Stimulated activated CD4-positive, alpha-beta T cell treated with anti-CD3 and anti-CD28 coated beads, Interleukin-1b, Interleukin-23, amount 100 ng/mL, for 1 hour (primary cell): Measurements from ENCODE around the gene ALKBH1.
"Not testable (repeated sequence)": the region's sequence is repeated elsewhere in the genome, so short reads cannot be mapped to it uniquely, and the experiment has no call there.

Source experiments
- DNase-seq, 2 donors: peaks; one replicate each; pipeline ENCODE4 v3.0.0-alpha.2; 2020; ENCODE audit warnings: low read depth in 2 of 2

Gene ALKBH1

DNA sequence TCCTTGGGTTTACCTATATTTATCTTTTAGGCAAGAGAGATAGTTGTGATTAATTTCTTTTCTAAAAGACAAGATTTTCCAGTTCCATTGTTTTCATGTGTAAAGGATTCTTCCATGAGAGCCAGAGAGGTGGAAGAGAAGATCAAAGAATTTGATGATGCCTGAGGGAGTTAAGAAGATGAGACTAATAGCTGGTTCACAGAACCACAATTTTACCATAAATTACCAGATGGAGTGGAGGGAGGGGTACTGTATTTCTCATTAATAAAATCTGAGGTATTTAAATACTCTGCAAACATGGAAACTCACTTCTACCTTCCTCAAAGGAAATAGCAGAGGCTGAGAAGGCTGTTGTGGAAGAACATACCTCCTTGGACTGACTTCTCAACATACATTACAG, 34.6 kb downstream of the ALKBH1 start:
- DNase-seq, result no peak

GRCh38 chr14:77667331-77667730, 40.5 kb downstream of the ALKBH1 start:
- no peak for DNase-seq

GRCh38 chr14:77663293-77663692, 44.5 kb downstream of the ALKBH1 start:
- DNase-seq, result no peak

GRCh38 chr14:77661562-77661961, 46.3 kb downstream of the ALKBH1 start:
- not testable (repeated sequence) for DNase-seq

DNA sequence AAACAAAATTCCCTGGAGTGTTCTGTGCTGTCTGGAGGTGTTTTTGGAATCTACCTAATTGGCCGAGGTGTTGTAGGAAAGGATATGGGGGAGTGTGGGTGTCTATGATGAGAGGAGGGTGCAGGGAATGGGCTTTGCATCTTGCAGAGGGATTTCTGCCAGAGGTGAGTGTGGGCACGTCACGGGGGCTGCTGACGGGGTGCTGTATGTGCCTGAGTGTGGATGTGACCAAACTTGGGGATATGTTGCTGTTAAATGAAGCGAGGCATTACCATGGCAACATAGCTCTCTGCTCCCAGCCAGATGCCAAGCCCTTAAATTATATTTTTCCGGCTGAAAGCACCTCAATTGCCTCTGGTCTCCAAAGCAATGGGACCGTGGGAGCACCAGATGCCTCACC, 47.1 kb downstream of the ALKBH1 start:
- DNase-seq, result no peak

- DNase-seq, result no peak
Measured at GRCh38 chr14:77659831-77660230, 48.0 kb downstream of the ALKBH1 start.

DNA sequence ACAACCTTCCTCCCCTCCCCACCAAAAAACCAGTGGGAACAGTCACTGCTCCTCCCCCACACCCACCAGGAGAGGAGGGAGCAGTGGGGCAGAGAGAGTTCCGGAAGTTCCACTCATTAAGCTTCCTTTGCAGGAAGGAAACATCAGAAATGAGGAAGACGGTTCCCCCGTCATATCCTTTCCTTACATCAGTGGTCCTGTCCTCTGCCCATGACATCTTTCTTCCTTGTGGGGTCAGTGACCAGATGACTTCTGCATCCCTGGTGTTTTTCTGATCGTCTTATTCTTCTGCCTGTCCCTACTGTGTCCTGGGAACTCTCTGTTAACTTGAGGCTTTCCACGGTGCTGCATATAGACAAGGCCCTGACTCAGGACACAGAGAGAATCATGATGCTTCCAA, 50.5 kb downstream of the ALKBH1 start:
- no peak for DNase-seq

DNA sequence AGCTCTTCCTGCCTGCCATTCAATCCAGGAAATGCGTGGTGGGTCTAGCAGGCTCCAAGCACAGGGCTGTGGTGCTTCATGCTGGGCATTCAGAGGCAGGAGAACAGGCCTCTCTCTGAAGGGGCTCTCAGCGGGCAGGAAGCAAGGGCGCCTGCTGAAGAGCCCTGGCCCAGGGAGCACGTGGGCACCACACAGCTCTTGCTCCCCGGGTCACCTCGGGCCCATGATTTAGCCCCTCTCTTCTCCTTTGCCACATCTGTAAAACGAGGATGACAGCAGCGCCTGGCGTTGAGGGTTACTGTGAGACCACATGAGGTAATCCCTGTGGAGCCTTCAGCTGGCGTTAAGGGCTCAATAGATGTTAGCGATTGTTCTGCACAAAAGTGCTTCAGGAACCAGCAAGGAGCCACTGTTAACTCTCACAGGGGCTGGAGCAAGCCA, 53.8 kb downstream of the ALKBH1 start:
- no peak for DNase-seq

DNA sequence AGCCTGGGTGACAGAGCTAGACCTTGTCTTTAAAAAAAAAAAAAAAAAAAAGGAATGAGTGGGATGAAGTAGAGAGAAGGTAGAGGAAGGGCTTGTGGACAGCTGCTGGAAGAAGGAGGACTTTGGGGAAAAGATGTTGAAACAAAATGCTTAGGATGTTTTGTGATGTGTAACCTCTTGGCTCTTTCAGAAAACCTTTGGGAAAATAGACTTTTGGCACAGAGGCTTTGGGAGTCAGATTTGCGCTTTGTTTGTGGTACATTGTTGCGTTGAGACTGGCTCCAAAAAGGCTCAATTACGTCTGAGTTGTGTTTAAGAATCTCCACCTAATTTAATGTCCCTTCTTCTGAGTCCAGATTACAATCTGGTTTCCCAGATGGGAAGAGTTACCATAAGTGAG, 58.5 kb downstream of the ALKBH1 start:
- no peak for DNase-seq

- DNase-seq, result no peak
Measured at GRCh38 chr14:77648520-77649200, 59.2 kb downstream of the ALKBH1 start.

DNA sequence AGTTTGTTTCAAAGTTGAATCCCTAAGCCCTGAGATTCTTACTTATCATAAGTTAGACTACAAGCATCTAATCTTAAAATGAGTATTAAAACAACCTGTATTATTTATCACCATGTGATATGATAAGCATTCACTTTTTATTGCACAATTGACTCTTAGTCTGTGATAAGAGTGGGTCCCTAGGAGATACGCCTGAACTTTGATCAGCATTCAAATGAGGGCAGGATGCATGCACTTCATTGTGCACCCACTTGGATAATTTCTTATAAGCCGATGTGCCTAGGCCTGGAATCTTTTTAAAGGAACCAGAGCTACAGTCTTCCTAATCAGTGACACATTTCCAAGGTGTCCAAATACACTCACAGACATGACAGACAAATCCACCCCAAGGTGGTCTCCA, 60.0 kb downstream of the ALKBH1 start:
- DNase-seq, result no peak

DNA sequence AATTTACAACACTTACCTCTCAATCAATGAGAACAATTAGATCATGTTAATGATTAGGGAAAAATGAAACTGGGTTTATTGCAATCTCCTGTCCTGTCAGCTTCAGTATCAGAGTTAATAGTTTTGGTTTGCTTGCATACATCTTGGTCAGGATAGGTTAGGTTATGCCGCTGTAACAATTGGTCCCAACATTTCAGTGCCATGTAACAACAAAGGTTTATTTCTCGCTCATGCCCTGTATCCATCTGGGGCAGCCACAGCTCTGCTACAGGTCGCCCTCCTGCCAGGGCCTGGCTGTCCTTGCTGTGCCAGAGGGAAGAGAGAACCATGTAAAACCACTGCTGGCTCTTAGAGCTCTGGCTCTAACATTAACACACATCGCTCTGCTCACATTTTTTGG, 60.9 kb downstream of the ALKBH1 start:
- DNase-seq, result no peak

DNA sequence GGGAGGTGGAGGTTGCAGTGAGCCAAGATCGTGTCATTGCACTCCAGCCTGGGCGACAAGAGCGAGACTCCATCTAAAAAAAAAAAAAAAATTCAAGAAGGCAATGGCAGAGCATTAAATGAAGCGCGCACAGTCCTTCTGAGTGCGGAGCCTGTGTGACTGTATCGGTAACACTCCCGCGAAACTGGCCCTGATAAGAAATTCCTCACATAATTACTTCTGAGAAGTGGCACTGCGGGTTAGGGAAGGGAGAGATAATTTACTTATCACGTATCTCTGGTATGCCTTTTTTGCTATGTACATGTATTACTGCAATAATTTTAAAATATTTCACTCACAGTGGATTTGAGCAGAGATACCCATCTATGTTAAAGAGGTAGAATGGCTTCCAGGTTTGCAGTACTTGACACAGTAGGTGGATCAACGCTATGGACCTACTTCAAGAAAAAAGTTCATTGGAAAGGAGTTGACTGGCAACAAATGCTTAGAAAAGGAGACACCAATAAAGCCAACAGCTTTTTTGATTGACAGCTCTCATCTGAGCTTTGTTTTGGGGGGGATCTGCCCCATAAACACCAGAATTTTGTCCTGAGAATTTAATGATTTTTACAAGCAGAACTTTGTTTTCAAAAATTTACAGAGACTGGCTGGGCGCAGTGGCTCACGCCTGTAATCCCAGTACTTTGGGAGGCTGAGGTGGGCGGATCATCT, 62.1 kb downstream of the ALKBH1 start:
- no peak for DNase-seq

DNA sequence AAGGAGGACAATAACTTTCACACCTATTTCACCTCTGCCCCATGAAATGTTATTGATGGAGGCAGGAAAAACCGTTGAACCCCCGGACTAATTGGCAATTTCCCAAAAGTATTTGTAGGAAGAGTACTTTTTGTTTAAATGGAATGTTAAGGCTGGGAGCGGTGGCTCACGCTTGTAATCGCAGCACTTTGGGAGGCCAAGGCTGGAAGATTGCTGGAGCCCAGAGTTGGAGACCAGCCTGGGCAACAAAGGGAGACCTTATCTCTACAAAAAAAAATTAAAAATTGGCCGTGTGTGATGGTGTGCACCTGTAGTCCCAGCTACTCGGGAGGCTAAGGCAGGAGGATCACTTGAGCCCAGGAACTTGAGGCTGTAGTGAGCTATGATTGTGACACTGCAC, 65.4 kb downstream of the ALKBH1 start:
- no peak for DNase-seq

- DNase-seq, result peak; percentile 4 to 41
Measured at GRCh38 chr14:77641534-77642341, 66.1 kb downstream of the ALKBH1 start.

DNA sequence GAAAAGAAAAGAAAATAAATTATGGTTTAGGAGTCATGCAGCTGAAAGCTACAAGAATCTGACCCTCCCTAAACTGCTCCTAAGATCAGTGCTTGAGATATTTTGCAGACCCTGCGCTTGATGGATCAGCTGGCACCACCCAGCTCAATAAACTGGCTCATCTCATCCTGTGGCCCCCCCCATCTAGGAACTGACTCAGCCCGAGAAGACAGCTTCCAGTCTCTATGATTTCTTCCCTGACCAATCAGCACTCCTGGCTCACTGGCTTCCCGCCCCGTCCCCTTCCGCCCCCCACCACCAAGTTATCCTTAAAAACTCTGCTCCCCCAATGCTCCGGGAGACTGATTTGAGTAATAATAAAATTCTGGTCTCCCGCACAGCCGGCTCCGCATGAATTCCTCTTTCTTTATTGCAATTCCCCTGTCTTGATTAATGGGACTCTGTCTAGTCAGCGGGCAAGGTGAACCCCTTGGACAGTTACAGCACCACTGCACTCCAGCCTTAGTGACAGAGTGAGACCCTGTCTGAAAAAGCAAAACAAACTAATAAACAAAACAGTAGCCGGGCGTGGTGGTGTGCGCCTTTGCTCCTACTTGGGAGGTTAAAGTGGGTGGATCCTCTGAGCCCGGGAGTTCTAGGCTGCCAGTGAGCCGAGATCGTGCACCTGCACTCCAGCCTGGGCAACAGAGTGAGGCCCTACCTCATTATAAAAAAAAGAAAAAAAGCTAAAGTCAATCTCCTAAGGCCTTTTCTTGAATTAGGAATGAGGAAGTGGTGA, 66.9 kb downstream of the ALKBH1 start:
- DNase-seq, result no peak

GRCh38 chr14:77638771-77639171, 69.1 kb downstream of the ALKBH1 start:
- no peak for DNase-seq

GRCh38 chr14:77635869-77636268, 72.0 kb downstream of the ALKBH1 start:
- DNase-seq, result not testable (repeated sequence)

DNA sequence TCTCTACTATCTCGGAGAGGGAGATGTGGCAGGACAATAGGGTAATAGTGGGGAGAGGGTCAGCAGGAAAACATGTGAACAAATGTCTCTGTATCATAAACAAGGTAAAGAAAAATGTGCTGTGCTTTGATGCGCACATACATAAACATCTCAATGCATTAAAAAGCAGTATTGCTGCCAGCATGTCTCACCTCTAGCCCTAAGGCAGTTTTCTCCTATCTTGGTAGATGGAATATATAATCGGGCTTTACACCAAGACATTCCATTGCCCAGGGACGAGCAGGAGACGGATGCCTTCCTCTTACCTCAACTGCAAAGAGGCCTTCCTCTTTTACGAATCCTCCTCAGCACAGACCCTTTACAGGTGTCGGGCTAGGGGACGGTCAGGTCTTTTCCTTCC, 72.4 kb downstream of the ALKBH1 start:
- not testable (repeated sequence) for DNase-seq

- DNase-seq, result no peak
Measured at GRCh38 chr14:77630111-77630510, 77.7 kb downstream of the ALKBH1 start.

DNA sequence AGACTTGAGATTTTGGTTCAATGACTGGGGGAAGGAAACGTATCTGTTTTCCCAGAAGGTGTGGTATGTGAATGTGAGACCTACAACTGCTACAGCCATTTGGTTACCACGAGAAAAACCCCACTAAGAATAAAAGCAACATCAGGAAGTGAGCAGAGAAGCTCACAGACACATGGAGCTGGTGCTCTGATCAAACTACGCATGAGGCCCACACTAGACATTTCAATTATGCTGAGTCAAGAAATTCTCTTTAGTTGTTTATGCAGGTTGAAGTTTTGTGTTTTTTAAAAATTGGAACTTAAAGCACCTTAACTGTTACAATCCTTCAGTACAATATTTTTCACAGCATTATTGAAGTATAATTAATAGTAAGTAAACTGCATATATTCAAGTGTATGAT, 82.5 kb downstream of the ALKBH1 start:
- no peak for DNase-seq

GRCh38 chr14:77623201-77623600, 84.6 kb downstream of the ALKBH1 start:
- DNase-seq, result no peak
